Sigmoid colon (tissue), 4 donors: ENCODE results near the gene SVEP1.

Experiments
- CTCF ChIP-seq, 4 experiments: fragments of 450-650 bp in 3 of 4; fragments of 200-600 bp in 1 of 4; IDR thresholded peaks; one replicate each; pipeline ENCODE4 v1.5.1; 2016 to 2019; ENCODE audit warnings: antibody characterized with exemption in 4 of 4, mild to moderate bottlenecking in 3 of 4, moderate library complexity in 2 of 4
- EP300 ChIP-seq, 4 donors: sonication (generic); formaldehyde crosslinking; IDR thresholded peaks; one replicate each; pipeline ENCODE4 v1.6.1; 2017; ENCODE audit warnings: antibody characterized with exemption in 4 of 4
- POLR2A ChIP-seq, 2 donors: fragments of 450-650 bp; IDR thresholded peaks; one replicate each; pipeline ENCODE4 v1.6.1; 2016; ENCODE audit warnings: antibody characterized with exemption in 2 of 2, mild to moderate bottlenecking in 2 of 2, moderate library complexity in 2 of 2

- TF ChIP-seq CTCF (IDR thresholded peaks at IDR 0.05) = no peak
- no peak for TF ChIP-seq POLR2A (IDR thresholded peaks at IDR 0.05)
- TF ChIP-seq EP300 (IDR thresholded peaks at IDR 0.05) = no peak
These were observed 209.2 kb downstream of the SVEP1 start for GRCh38 chr9:110370315-110370714.
